Measurements from ENCODE around the gene SFMBT1.

The SFMBT1 gene

DNA sequence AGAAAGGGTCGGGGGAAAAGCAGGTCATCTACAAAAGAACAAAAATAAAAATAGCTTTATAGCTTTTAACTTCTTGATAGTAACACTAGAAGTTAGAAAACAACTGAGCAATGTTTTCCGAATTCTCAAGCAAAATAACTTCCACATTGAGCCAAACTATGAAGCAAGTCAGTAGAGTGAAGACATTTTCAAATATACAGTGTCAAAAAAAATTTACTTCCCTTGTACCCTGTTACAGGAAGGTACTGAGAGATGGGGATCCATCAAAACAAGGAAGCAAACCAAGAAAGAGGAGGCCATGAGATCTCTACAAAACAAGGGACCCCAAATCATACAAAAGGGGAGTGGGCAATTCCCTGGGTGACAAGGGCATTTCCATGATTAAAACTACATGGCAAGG is 121.9 kb downstream of the SFMBT1 start:
- no peak for DNase-seq (ENCODE audit: low read depth, low spot score)

GRCh38 chr3:52920841-52921240 is 125.0 kb downstream of the SFMBT1 start:
- no peak for DNase-seq (ENCODE audit: low read depth, low spot score)

- no peak for DNase-seq (ENCODE audit: low read depth, low spot score)
Observed at GRCh38 chr3:52917044-52917443, 128.8 kb downstream of the SFMBT1 start.

GRCh38 chr3:52915294-52915693 is 130.6 kb downstream of the SFMBT1 start:
- no peak for DNase-seq (ENCODE audit: low read depth, low spot score)

DNA sequence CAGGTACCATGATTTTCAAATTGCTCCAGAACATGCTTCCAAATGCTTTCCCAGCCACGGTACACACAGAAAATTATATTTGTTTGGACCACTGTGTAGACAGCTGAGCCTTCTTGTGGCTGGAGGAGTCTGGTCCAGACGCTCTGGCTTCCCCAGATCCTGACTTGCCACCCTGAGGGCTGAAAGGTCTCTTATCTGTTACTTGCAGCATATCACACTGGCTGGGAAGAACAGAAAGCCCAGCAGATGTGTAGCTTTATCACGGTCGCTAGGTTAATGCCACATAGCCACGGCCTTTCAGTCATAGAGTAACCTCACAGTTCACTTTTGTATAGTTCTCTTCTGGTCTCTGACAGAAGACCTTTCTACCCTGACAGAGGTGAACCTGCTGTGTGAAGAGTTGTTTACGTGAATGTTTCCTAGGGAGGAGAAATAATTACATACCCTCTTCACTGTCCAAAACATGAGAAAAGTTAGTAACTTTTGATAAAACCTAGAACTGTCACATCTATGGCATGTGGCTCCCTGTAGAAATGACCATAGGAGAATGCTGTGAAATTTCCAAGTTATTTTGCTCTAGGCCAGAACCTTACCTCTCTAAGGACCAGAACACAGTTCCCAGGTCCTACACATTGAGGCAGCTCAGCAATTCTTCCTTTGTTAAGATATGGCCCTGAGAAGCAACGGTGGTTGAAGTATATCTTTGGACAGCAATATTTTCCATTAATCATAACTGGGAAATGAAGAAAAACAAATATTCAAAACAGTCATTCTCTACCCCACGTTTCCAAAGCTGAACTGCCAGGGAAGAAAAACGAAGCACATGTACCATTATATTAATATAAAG is 132.8 kb downstream of the SFMBT1 start:
- no peak for DNase-seq (ENCODE audit: low read depth, low spot score)

DNA sequence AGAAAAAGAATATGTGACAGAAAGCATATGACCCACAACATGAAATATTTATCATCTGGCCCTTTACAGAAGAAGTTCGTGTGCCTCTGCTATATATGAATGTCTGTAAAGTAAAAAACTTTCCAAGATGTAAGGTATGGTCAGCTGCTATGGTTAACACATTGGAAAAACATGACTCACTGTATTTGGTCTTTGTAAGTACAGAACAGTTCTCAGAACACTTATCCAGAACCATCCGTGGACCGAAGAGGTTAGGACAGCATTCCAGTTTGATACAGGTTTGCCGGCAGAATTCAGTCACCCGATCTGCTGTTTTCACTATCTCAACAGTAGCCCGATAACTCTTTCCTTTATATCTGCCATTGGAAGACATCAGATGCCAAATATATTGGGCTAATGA is 135.1 kb downstream of the SFMBT1 start:
- no peak for DNase-seq (ENCODE audit: low read depth, low spot score)

GRCh38 chr3:52907497-52907896 is 138.4 kb downstream of the SFMBT1 start:
- no peak for DNase-seq (ENCODE audit: low read depth, low spot score)

DNA sequence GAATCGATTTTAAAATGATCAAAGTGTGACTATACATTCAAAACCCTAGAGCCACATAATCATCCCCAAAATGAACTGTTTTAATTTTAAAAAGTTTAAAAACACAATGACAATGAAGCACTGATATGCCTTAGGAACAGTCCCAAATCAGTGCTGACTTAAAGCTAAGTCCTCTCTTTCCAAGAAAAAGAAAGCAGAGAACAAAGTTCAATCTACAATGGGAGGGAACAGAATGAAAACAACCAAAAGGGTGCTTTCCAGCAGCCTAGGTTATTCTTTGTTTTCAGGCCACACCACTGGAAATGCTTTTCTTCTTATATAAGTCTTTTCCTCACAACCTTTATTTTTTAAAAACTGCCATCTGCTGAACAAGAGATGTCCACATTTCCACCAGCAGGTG is 141.3 kb downstream of the SFMBT1 start:
- no peak for DNase-seq (ENCODE audit: low read depth, low spot score)

DNA sequence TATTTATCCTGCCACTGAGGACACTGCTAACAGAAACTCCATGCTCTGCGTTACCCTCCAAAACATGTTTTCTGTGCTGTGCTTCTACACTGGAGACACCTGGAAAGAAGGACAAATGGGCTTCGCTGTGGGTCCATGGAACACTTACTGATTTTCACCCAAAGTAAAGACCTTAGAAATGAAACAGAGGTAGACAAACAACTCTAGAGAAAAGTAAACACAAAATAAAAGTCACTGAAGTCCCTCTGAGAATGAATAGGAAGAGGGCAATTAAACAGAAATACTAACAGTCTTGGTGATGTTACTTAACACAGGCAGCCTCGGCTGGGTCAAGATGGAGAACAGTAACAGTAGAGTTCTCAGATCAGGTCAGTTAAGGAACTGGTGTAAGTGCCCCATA is 141.9 kb downstream of the SFMBT1 start:
- DNase-seq (ENCODE audit: low read depth, low spot score), result no peak

DNA sequence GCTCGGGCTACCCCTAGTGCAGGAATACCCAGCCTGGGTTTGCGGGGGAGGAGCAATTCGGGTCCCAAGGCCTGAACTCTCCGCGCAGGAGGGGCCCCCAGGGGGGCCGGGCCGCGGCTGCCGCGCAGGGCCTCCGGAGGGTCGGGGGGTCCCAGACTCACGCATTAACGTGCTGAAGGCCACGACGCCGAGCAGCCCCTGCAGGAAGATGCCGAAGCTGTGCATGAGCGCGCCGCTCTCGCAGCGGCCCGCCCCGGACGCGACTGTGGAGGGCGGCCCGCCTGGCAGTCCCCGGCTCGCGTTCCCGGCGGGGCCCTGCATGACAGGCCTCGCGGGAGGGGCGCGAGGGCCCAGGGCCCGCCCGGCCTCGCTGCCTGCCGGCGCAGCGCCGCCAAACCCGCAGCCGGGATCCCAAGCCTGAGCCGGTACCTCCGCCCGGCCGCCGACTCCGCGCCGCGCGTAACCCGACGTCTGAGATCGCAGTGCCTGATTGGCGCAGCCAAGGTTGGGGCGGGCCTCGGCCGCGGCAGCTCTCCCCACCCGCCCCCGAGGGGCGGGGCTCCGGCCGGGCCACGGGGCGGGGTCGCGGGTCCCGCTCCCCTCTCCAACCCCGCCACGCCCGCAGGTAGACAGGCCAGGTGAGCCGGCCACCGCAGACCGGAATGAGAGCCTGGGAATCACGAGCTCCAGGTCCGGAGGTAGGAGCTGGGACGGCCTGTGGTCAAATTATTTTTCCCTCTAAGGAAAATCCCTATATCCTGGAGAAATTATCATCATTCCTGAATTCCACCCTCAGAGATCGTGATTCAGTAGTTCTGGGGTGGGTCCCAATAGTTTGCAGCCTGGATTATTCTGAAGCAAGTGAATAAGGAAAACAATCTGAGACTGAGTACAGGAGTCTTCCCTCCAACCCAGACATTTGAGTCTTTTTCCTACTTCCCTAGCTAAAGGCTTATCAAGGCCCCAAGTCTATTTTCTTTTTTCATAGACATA is 148.4 kb downstream of the SFMBT1 start, which contains the start of gene STIMATE:
Gene STIMATE (minus strand): TSS at position 419 of the 993 bp plus-strand sequence. CDS start 98 bp downstream, at position 321.
- DNase-seq (ENCODE audit: low read depth, low spot score), result peak; percentile 67

- no peak for DNase-seq (ENCODE audit: low read depth, low spot score)
Observed at GRCh38 chr3:52896613-52897012, 149.3 kb downstream of the SFMBT1 start.

GRCh38 chr3:52896151-52896550 is 149.7 kb downstream of the SFMBT1 start:
- no peak for DNase-seq (ENCODE audit: low read depth, low spot score)

DNA sequence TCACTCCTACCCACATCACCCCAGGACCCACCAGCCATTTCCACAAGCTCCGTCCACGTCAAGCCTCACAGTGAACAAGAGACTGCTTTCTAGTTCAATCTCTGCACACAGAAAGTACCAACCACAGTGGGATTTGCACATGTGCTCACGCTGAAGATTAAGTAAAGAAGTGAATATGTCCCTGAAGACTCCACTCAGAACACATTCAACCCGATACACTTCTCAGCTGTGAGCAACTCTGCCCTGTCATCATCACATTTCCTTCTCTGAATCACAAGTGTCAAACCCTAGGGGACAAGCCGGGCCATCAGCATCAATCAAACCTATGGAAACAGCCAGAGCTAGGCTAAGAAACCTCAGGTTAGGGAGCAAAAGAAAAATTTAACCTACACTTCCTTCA is 150.5 kb downstream of the SFMBT1 start:
- no peak for DNase-seq (ENCODE audit: low read depth, low spot score)

GRCh38 chr3:52894756-52895155 is 151.1 kb downstream of the SFMBT1 start:
- DNase-seq (ENCODE audit: low read depth, low spot score), result no peak

GRCh38 chr3:52893723-52894122 is 152.2 kb downstream of the SFMBT1 start:
- DNase-seq (ENCODE audit: low read depth, low spot score), result no peak

DNA sequence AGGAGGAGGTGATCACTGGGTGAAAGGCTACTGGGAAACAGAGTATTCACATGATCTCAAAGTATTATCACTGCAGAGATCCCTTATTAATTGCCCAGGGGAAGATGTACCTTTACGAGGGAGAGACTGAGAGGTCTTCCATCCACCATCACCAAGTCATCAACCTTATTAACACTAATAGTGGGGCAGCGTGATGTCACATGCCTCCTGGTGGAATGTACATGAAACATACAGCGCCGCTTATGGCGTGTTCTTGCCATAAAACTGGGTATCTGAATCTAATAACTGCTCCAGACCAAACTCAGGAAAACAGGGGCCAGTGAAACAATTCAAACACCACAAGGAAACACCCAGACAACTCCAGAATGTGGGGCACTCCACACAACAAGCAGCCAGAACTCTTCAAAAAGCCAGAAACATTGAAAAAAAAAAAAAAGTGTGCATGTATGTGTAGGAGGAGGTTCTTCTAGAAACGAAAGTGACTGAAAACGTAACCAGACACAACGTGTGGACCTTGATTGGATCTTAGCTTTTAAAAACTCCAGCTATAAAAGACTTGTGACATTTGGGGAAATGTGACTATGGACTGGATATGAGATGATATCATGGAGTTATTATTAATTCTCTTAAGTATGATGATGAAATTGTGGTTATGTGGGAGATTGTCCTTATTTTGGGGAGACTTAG is 153.1 kb downstream of the SFMBT1 start:
- peak; percentile 38 for DNase-seq (ENCODE audit: low read depth, low spot score)

DNA sequence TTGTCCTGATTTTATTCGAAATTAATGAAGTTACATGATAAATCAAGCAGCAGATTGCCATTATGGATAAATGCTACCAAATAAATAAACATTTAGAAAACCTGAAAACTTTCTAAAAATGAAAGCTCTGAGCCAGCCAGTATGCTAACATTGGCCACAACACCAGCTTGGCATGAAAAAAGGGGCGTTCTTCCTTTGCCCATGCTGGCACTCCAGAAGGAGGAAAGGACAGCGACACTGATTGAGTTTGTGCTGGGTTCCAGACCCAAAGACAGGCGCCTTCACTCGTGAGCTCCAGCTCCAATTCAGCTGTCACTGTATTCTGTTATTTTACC is 153.6 kb downstream of the SFMBT1 start:
- no peak for DNase-seq (ENCODE audit: low read depth, low spot score)

DNA sequence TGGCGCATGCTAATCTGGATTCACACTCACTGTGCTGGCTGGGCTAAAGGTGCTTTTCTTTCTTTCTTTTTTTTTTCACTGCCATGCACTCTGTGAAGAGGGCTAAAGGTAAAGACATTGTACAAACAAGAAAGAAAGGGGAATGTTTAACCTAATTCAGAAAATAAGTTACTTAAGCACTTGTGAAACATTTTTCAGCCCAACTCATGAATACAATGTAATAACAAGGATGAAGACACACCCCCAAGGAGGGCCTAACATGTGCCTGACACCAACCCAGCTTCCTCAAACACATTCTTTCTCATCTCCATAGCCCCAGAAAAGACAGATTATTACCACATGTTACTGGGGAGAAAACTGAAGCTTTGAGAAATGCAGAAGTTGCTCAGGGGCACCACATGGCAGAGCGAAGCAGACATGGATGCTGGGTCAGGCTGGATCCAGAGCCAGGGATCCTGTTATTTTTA is 154.2 kb downstream of the SFMBT1 start:
- no peak for DNase-seq (ENCODE audit: low read depth, low spot score)

DNA sequence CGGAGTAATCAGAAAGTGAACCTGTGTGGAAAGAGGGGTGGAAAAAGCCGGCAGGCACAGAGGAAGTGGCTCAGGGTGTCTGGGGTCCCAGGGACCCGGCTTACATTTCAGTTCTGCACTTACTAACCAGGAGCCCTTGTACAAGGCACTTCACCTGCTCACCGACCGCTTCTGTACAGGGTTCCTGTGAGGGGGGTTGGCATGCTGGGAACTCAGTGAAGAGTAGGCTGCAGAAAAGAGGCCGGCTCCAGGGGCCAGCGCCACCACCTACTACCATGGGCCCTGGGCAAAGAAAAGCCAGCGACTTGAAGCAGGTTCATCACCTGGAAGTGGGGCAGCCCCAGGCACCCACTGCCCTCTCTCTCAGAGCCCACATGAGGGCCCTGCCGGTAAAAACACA is 154.7 kb downstream of the SFMBT1 start:
- DNase-seq (ENCODE audit: low read depth, low spot score), result peak; percentile 17

- DNase-seq (ENCODE audit: low read depth, low spot score), result no peak
Observed at GRCh38 chr3:52890735-52891134, 155.1 kb downstream of the SFMBT1 start.

GRCh38 chr3:52889901-52890300 is 156.0 kb downstream of the SFMBT1 start:
- DNase-seq (ENCODE audit: low read depth, low spot score), result no peak

GRCh38 chr3:52887166-52887565 is 158.7 kb downstream of the SFMBT1 start:
- no peak for DNase-seq (ENCODE audit: low read depth, low spot score)
